ENCODE data around the gene PRXL2C.
"Not testable (repeated sequence)": the region's sequence is repeated elsewhere in the genome, so short reads cannot be mapped to it uniquely, and the experiment has no call there.

The PRXL2C gene

DNA sequence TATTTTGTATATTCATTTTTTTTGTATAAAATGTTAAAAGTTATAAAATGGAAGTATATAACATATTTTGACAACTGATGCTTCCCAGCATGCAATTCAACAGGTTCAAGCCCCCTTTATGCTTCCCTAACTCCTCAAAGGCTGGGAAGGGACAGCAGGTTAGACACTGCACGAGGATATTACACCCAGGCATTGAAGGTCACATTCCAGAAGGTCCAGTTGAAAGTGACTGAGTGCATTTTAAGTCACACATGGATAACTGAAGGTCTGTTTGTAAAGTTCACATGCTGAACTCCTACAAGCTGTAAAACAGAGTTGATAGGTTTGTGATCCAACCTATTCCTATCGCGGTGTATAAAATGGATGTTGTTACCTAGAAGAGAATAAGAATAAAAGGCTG is 13.6 kb downstream of the PRXL2C start:
- TF ChIP-seq POLR2AphosphoS5 (IDR thresholded peaks at IDR 0.05; ENCODE audit: low read depth, low read length) (no peak), POLR2A (IDR thresholded peaks at IDR 0.05; ENCODE audit: low read depth, low read length) (no peak), TAF1 (IDR thresholded peaks at IDR 0.05; ENCODE audit: borderline replicate concordance, low read depth, low read length) (no peak)
- DNase-seq (ENCODE audit: insufficient read length) (no peak), FAIRE-seq (no peak)

DNA sequence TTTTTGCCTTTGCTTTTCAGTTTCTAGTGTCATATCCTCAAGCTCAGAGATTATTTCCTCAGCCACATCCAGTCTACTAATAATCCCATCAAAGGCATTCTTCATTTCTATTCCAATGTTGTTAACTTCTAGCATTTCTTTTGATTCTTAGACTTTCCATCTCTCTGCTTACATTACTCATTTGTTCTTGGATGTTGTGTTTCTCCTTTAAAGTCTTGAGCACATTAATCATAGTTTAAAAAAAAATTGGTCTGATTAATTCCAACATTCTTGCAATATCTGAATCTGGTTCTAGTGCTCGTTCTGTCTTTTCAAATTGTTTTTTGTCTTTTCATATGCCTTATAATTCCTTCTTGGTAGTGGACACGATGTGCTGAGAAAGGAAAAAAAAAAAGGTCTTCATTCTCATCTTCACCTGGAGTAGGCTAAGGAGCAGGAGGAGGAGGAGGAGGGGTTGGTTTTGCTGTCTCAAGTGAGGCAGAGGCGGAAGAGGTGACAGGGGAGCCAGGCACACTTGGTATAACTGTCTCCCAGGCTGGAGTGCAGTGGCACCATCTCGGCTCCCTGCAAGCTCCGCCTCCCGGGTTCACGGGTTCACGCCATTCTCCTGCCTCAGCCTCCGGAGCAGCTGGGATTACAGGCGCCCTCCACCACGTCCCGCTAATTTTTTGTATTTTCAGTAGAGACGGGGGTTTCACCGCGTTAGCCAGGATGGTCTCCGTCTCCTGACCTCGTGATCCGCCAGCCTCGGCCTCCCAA is 16.3 kb downstream of the PRXL2C start:
- FAIRE-seq = no peak
- TF ChIP-seq POLR2AphosphoS5 (IDR thresholded peaks at IDR 0.05; ENCODE audit: low read depth, low read length) (no peak), POLR2A (IDR thresholded peaks at IDR 0.05; ENCODE audit: low read depth, low read length) (no peak), TAF1 (IDR thresholded peaks at IDR 0.05; ENCODE audit: borderline replicate concordance, low read depth, low read length) (no peak)
- DNase-seq (ENCODE audit: insufficient read length) = no peak

- TF ChIP-seq POLR2AphosphoS5 (IDR thresholded peaks at IDR 0.05; ENCODE audit: low read depth, low read length) (no peak), TAF1 (IDR thresholded peaks at IDR 0.05; ENCODE audit: borderline replicate concordance, low read depth, low read length) (no peak), POLR2A (IDR thresholded peaks at IDR 0.05; ENCODE audit: low read depth, low read length) (no peak)
- FAIRE-seq (no peak), DNase-seq (ENCODE audit: insufficient read length) (no peak)
Measured at GRCh38 chr9:96636368-96636767, 18.7 kb downstream of the PRXL2C start.

DNA sequence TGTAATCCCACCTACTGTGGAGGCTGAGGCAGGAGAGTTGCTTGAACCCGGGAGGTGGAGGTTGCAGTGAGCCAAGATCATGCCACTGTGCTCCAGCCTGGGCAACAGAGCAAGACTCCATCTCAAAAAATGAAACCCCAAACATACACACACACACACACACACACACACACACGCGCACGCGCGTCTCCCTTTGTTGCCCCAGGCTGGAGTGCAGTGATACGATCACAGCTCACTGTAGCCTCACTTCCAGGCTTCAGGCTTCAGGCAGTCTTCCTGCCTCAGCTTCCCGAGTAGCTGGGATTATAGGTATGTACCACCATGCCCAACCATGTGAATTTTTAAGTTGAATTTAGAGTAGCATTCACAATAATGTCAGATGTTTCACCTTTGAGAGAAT is 21.5 kb downstream of the PRXL2C start:
- not testable (repeated sequence) for FAIRE-seq; DNase-seq (ENCODE audit: insufficient read length)

DNA sequence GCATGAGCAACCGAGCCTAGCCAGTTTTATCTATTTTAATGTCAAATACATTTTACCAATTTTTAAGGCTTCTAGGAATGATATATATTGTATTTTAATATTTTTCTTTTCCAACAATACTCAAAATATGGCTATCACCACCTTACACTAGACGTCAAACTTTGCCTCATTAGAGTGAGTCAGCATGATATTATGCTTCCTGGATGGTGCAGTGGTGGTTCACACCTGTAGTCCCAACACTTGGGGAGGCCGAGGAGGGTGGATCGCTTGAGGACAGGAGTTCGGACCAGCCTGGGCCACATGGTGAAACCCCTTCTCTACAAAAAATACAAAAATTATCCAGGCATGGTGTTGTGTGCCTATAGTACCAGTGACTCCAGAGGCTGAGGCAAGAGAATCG is 28.2 kb downstream of the PRXL2C start:
- DNase-seq (ENCODE audit: insufficient read length) = no peak
- no peak for FAIRE-seq
- no peak for TF ChIP-seq TAF1 (IDR thresholded peaks at IDR 0.05; ENCODE audit: borderline replicate concordance, low read depth, low read length)
- TF ChIP-seq POLR2A (IDR thresholded peaks at IDR 0.05; ENCODE audit: low read depth, low read length) = no peak

- no peak for FAIRE-seq
- TF ChIP-seq TAF1 (IDR thresholded peaks at IDR 0.05; ENCODE audit: borderline replicate concordance, low read depth, low read length) (no peak), POLR2AphosphoS5 (IDR thresholded peaks at IDR 0.05; ENCODE audit: low read depth, low read length) (no peak), POLR2A (IDR thresholded peaks at IDR 0.05; ENCODE audit: low read depth, low read length) (no peak)
- no peak for DNase-seq (ENCODE audit: insufficient read length)
Measured at GRCh38 chr9:96621618-96622017, 33.5 kb downstream of the PRXL2C start.

DNA sequence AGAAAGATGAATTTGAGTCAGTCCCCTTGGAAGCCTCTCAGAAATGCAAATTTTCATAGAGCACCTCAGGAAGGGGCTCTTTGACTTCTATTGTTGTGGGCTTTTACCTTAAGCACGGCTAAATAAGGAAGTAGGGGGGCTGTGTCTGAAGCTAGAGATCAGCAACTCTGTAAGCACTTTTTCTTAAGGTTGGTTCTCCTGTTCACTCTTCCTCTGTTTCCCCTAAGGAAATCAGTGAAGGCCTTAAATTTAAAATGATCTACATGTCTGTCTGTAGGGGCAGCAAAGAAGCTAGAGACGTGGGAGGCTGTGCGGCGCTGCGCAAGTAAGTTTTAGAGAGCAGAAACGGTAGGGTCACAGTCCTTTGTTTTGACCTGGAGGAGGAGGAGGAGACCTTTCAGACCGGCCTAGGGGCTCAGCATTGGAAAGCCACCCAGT is 34.3 kb downstream of the PRXL2C start:
- no peak for TF ChIP-seq POLR2A (IDR thresholded peaks at IDR 0.05; ENCODE audit: low read depth, low read length)
- TF ChIP-seq POLR2AphosphoS5 (IDR thresholded peaks at IDR 0.05; ENCODE audit: low read depth, low read length) = no peak
- TF ChIP-seq TAF1 (IDR thresholded peaks at IDR 0.05; ENCODE audit: borderline replicate concordance, low read depth, low read length) = no peak

GRCh38 chr9:96620181-96620514 is 35.0 kb downstream of the PRXL2C start:
- no peak for TF ChIP-seq POLR2AphosphoS5 (IDR thresholded peaks at IDR 0.05; ENCODE audit: low read depth, low read length)
- no peak for TF ChIP-seq POLR2A (IDR thresholded peaks at IDR 0.05; ENCODE audit: low read depth, low read length)
- TF ChIP-seq TAF1 (IDR thresholded peaks at IDR 0.05; ENCODE audit: borderline replicate concordance, low read depth, low read length) = no peak
- no peak for FAIRE-seq
- no peak for DNase-seq (ENCODE audit: insufficient read length)

More for the DNA sequence above, 34.3 kb downstream of the PRXL2C start:
- DNase-seq (ENCODE audit: insufficient read length) (no peak), FAIRE-seq (no peak)

DNA sequence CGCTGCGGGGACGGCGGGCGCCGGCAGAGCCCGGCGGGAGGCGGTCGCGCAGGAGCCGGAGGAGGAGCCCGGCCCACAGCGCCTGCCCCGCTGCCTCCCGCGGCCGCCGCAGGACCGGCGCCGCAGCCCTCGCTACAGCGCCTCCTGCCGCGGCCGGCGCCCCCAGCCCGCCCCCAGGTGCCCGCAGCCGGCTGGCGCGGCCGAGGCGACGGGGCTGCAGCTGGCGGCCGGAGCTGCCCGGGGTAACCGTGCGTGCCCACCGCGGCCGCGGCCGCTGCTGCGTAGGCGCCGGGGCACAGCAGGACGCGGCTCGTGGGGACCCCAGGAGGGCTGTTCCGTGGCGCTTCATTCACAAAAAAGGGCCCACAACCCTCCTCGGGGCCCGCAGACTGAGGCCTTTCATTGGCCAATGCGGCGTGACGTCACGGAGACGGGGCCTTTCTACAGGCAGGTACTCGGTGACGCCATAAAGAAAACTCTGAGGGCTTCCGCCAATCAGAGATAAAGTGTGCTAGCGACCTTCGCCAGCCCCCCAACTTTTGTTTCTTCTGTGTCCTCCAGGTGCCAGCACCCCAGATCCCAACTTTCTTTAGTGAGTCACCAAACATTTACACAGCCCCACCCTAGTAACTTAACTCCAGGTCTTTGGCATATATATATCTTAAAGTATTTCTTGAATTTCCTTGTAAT is 35.5 kb downstream of the PRXL2C start, which contains the start of gene CDC14B:
Gene CDC14B, minus strand, starts transcription at position 353 of the 690 bp plus-strand sequence. CDS start 465 bp downstream, outside the sequence.
- FAIRE-seq (no peak), DNase-seq (ENCODE audit: insufficient read length) (peak; percentile 24)
- TF ChIP-seq POLR2AphosphoS5 (IDR thresholded peaks at IDR 0.05; ENCODE audit: low read depth, low read length) (no peak), TAF1 (IDR thresholded peaks at IDR 0.05; ENCODE audit: borderline replicate concordance, low read depth, low read length) (no peak), POLR2A (IDR thresholded peaks at IDR 0.05; ENCODE audit: low read depth, low read length) (no peak)

GRCh38 chr9:96619124-96619465 is 36.0 kb downstream of the PRXL2C start:
- FAIRE-seq (no peak), DNase-seq (ENCODE audit: insufficient read length) (no peak)
- no peak for TF ChIP-seq POLR2A (IDR thresholded peaks at IDR 0.05; ENCODE audit: low read depth, low read length)
- TF ChIP-seq TAF1 (IDR thresholded peaks at IDR 0.05; ENCODE audit: borderline replicate concordance, low read depth, low read length) = no peak

DNA sequence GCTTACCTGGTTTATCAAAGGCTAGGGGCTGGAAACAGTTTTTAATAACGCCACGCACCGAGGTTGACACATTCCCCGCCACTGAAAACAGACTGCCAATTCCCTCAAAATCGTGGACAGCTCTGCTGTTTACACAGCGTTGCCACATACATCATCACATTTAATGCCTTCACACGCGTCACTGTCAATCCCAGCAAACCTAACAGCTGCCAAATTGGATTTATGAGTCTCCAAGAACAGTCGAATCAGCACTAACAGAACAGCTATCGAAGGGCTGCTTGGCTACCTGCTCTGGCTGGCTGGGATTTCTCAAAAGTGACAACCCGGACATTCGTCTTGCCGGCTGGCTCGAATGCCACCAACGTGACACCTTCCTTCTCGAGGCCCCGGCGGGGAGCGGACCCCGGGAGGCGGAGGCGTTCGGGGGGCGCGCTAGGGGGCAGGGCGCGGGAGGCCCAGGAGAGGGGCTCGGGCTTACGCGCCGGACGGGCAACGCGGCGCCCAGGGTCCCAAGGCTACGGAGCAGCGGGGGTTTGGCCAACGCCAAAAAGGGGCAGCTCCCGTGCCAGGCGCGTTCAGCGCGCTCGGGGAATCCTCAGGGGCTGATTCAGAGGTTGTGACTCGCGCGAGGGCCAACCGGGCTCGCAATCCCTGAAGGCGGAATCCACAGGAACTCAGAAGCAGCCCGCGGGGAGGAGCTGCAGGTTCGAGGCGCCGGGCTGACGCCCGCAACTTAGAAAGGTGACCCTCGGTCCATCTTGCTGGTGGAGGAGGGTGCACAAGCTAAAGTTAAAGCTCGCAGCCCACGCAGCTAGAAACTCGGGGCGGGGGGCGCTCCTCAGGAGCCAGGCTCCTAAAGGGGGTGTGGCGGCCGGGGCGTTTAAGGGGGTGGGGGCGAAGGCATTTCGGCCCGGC is 36.7 kb downstream of the PRXL2C start:
- TF ChIP-seq POLR2A (IDR thresholded peaks at IDR 0.05; ENCODE audit: low read depth, low read length) (no peak), POLR2AphosphoS5 (IDR thresholded peaks at IDR 0.05; ENCODE audit: low read depth, low read length) (no peak), TAF1 (IDR thresholded peaks at IDR 0.05; ENCODE audit: borderline replicate concordance, low read depth, low read length) (no peak)
- FAIRE-seq (no peak), DNase-seq (ENCODE audit: insufficient read length) (no peak)
